ENCODE measurements around the gene ZMAT3. TPM values are rescaled to one million over a fixed set of nuclear protein-coding genes. Genes with fewer than 3 reads are reported as not detected.

Gene ZMAT3
- total and polyA plus RNA-seq, 7 donors: 2.4 to 16.9 (median 12.4) TPM

GRCh38 chr3:178989821-178990220, 81.8 kb downstream of the ZMAT3 start:
- no peaks in the 10 kb centered on the region for H3K27me3 ChIP-seq
- 20 to 36% methylated on average over 1 of the region's 1 CpG for WGBS, 2 donors
- peaks cover 12 to 22% (median 14%) of the 10 kb centered on the region in 4 donors for H3K9me3 ChIP-seq
- intact Hi-C loops (cut with DNase I): no loop called here
- DNase-seq: no peak
- no peak for TF ChIP-seq CTCF (IDR thresholded peaks at IDR 0.05)
- TF ChIP-seq POLR2A (IDR thresholded peaks at IDR 0.05): no peak
- TF ChIP-seq POLR2AphosphoS5 (IDR thresholded peaks at IDR 0.05): no peak
- TF ChIP-seq EP300 (IDR thresholded peaks at IDR 0.05): no peak
- H3K4me1 ChIP-seq: no peaks in the 10 kb centered on the region
- no peaks in the 10 kb centered on the region for H3K36me3 ChIP-seq
- no peak overlapping the region for H3K4me3 ChIP-seq
- no peak overlapping the region for H3K27ac ChIP-seq

GRCh38 chr3:178987745-178988144, 83.9 kb downstream of the ZMAT3 start:
- 95 to 98% methylated on average over 1 of the region's 1 CpG for WGBS, 2 donors
- Histone ChIP-seq H3K36me3 (no peaks in the 10 kb centered on the region), H3K27ac (no peak overlapping the region), H3K27me3 (no peaks in the 10 kb centered on the region), H3K4me1 (no peaks in the 10 kb centered on the region), H3K4me3 (no peak overlapping the region), H3K9me3 (peaks cover 12 to 22% (median 14%) of the 10 kb centered on the region in 4 donors)
- no peak for DNase-seq
- intact Hi-C loops (cut with DNase I): no loop called here
- TF ChIP-seq POLR2A (IDR thresholded peaks at IDR 0.05): no peak
- no peak for TF ChIP-seq POLR2AphosphoS5 (IDR thresholded peaks at IDR 0.05)

GRCh38 chr3:178986456-178986855, 85.2 kb downstream of the ZMAT3 start:
- Histone ChIP-seq H3K4me1 (no peaks in the 10 kb centered on the region), H3K4me3 (no peak overlapping the region), H3K9me3 (peaks cover 12 to 22% (median 14%) of the 10 kb centered on the region in 4 donors), H3K27ac (no peak overlapping the region), H3K27me3 (no peaks in the 10 kb centered on the region), H3K36me3 (no peaks in the 10 kb centered on the region)
- TF ChIP-seq EP300 (IDR thresholded peaks at IDR 0.05) (no peak), POLR2A (IDR thresholded peaks at IDR 0.05) (no peak), CTCF (IDR thresholded peaks at IDR 0.05) (no peak), POLR2AphosphoS5 (IDR thresholded peaks at IDR 0.05) (no peak)
- DNase-seq: no peak
- WGBS, 2 donors: 30 to 55% methylated on average over 2 of the region's 2 CpGs
- intact Hi-C loops (cut with DNase I): no loop called here

GRCh38 chr3:178982137-178982536, 89.5 kb downstream of the ZMAT3 start:
- DNase-seq: no peak
- Histone ChIP-seq H3K4me3 (no peak overlapping the region), H3K9me3 (peaks cover 0 to 2% (median under 1%) of the 10 kb centered on the region in 4 donors), H3K36me3 (no peaks in the 10 kb centered on the region), H3K4me1 (no peaks in the 10 kb centered on the region), H3K27me3 (no peaks in the 10 kb centered on the region), H3K27ac (no peak overlapping the region)
- no peak for TF ChIP-seq POLR2A (IDR thresholded peaks at IDR 0.05)
- no peak for TF ChIP-seq CTCF (IDR thresholded peaks at IDR 0.05)
- TF ChIP-seq EP300 (IDR thresholded peaks at IDR 0.05): no peak
- TF ChIP-seq POLR2AphosphoS5 (IDR thresholded peaks at IDR 0.05): no peak
- intact Hi-C loops (cut with DNase I): no loop called here
- 76 to 79% methylated on average over 4 of the region's 4 CpGs for WGBS, 2 donors

GRCh38 chr3:178975320-178975719, 96.3 kb downstream of the ZMAT3 start:
- no peak overlapping the region for H3K27ac ChIP-seq
- H3K27me3 ChIP-seq: no peaks in the 10 kb centered on the region
- TF ChIP-seq EP300 (IDR thresholded peaks at IDR 0.05) (no peak), POLR2AphosphoS5 (IDR thresholded peaks at IDR 0.05) (no peak), CTCF (IDR thresholded peaks at IDR 0.05) (no peak), POLR2A (IDR thresholded peaks at IDR 0.05) (no peak)
- no peaks in the 10 kb centered on the region for H3K4me1 ChIP-seq
- WGBS, 2 donors: 55 to 78% methylated on average over 2 of the region's 2 CpGs
- H3K9me3 ChIP-seq: peaks cover 0 to 2% (median 0%) of the 10 kb centered on the region in 4 donors
- DNase-seq: no peak
- H3K36me3 ChIP-seq: no peaks in the 10 kb centered on the region
- H3K4me3 ChIP-seq: no peak overlapping the region
- intact Hi-C loops (cut with DNase I): no loop called here
